Measurements from ENCODE around the gene RDH14. TPM values are rescaled to one million over a fixed set of nuclear protein-coding genes. Genes with fewer than 3 reads are reported as not detected.

RDH14 gene
- total RNA-seq, 4 donors from 2014 or later = 14.9 to 21.3 (median 18.3) TPM

DNA sequence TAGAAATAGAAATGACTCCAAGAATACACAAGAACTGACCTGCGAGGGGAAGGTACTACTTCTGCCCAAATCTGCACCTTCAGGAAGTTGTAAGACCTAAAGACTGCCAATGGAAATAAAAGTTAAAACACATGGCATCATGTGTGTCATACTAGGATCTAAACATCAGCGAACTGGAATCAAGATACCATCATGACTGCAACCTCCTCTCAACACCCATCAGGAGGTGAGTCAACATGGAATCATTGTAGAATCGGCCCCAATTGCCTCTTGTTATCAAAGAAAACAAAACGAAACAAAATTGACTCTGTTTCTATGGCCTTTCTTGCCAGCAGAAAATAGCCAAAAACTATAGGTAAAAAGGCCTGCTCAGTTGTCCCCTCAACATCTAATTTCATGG is 15.1 kb downstream of the RDH14 start:
- H3K36me3 ChIP-seq = no peaks in the 10 kb centered on the region
- H3K27me3 ChIP-seq = no peaks in the 10 kb centered on the region
- H3K4me1 ChIP-seq = no peaks in the 10 kb centered on the region
- H3K4me3 ChIP-seq = no peak overlapping the region
- no peak for DNase-seq
- TF ChIP-seq, protein P1, sequence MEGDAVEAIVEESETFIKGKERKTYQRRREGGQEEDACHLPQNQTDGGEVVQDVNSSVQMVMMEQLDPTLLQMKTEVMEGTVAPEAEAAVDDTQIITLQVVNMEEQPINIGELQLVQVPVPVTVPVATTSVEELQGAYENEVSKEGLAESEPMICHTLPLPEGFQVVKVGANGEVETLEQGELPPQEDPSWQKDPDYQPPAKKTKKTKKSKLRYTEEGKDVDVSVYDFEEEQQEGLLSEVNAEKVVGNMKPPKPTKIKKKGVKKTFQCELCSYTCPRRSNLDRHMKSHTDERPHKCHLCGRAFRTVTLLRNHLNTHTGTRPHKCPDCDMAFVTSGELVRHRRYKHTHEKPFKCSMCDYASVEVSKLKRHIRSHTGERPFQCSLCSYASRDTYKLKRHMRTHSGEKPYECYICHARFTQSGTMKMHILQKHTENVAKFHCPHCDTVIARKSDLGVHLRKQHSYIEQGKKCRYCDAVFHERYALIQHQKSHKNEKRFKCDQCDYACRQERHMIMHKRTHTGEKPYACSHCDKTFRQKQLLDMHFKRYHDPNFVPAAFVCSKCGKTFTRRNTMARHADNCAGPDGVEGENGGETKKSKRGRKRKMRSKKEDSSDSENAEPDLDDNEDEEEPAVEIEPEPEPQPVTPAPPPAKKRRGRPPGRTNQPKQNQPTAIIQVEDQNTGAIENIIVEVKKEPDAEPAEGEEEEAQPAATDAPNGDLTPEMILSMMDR (IDR thresholded peaks at IDR 0.05) = no peak
- TF ChIP-seq POLR2A (IDR thresholded peaks at IDR 0.05) = no peak
- H3K27ac ChIP-seq = no peak overlapping the region
- H3K9me3 ChIP-seq = no peaks in the 10 kb centered on the region

DNA sequence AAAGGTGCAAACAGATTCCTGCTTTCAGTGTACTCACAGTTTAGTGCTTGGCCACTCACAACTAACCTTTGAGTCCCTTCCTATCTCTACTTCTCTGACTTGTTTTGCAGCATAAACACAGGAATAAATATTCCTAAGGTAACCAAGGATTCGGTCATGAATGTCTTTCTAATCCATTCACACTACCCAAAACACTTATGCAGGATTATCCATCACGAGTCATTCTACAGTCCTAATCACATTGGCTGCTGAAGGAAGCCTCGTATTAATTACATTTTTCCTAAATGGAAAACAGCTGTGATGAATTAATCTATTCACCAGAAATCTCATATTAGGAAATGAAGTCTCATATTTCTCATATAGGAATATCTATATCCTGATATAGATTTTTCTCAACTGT is 16.3 kb downstream of the RDH14 start:
- no peaks in the 10 kb centered on the region for H3K4me1 ChIP-seq

DNA sequence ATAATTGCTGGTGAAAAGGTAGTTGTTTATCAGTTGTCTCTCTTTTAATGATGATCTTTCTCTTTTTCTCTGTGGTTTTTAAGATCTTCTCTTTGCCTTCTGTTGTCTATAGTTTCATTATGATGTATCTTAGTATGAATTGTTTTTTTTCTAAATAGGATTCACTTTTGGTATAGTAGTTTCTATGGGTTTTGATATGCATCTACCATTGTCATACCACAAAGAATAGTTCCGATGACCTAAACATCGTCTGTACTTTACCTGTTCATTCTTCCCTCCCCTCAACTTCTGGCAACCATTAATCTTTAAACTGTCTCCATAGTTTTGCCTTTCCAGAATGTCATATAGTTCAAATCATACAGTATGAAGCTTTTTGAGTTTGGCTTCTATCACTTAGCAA is 19.6 kb downstream of the RDH14 start:
- TF ChIP-seq POLR2A (IDR thresholded peaks at IDR 0.05) = no peak
- TF ChIP-seq, protein P1 (IDR thresholded peaks at IDR 0.05) = no peak
- no peaks in the 10 kb centered on the region for H3K4me1 ChIP-seq
- peaks cover 0 to 4% (median 0%) of the 10 kb centered on the region in 4 donors for H3K9me3 ChIP-seq
- no peak for DNase-seq
- no peak overlapping the region for H3K4me3 ChIP-seq
- no peaks in the 10 kb centered on the region for H3K36me3 ChIP-seq
- H3K27ac ChIP-seq = no peak overlapping the region
- H3K27me3 ChIP-seq = no peaks in the 10 kb centered on the region

More for the DNA sequence above, 16.3 kb downstream of the RDH14 start:
- H3K27ac ChIP-seq = no peak overlapping the region
- no peaks in the 10 kb centered on the region for H3K27me3 ChIP-seq
- peaks cover 0 to 4% (median 0%) of the 10 kb centered on the region in 4 donors for H3K9me3 ChIP-seq
- no peak overlapping the region for H3K4me3 ChIP-seq
- no peak for DNase-seq
- TF ChIP-seq, protein P1 (IDR thresholded peaks at IDR 0.05) = no peak
- TF ChIP-seq POLR2A (IDR thresholded peaks at IDR 0.05) = no peak
- no peaks in the 10 kb centered on the region for H3K36me3 ChIP-seq

DNA sequence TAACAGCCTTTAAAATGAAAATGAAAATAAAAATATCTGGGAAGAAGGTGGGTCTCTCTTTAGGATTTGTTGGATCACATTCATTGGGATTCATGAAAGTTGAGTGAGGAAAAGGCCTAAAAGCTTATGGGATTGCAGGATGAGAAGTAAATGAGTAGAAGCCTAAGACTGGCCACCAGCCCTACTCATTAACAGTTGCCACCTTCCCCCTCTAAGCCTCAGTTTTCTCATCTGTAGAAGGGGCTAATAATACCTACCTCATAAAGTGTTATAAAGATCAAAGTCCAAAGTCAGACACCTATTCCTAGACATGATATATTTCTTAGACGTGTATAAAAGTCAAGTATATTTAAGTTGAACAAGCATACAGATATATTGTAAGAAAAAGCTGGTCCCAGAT is 23.8 kb downstream of the RDH14 start:
- DNase-seq = no peak
- TF ChIP-seq, protein P1 (IDR thresholded peaks at IDR 0.05) = no peak
- no peak for TF ChIP-seq POLR2A (IDR thresholded peaks at IDR 0.05)
- H3K4me3 ChIP-seq = no peak overlapping the region

DNA sequence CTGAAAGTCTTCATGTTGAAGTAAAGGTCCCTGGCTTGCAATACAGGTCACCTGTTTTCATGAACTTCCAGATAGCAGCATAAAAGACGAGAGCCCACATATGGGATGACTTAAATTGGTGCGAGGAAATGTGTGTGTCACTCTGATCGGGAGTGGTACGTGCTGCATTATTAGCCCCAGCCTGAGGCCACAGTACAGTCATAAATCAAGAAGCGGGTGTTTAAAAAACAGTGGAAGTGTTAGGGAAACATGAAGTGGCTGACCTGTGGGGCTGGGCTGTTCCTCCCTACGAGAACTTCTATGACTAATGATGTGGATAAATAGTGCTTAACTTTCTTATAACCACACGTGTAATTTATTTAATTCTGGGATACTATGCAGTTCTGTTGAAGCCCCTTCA is 24.4 kb downstream of the RDH14 start:
- no peak overlapping the region for H3K27ac ChIP-seq
- H3K9me3 ChIP-seq = peaks cover 0 to 4% (median 0%) of the 10 kb centered on the region in 4 donors
- no peaks in the 10 kb centered on the region for H3K27me3 ChIP-seq
- no peak overlapping the region for H3K4me3 ChIP-seq
- H3K36me3 ChIP-seq = no peaks in the 10 kb centered on the region
- DNase-seq = no peak
- no peak for TF ChIP-seq POLR2A (IDR thresholded peaks at IDR 0.05)
- TF ChIP-seq, protein P1 (IDR thresholded peaks at IDR 0.05) = no peak
- H3K4me1 ChIP-seq = no peaks in the 10 kb centered on the region

More for the DNA sequence above, 23.8 kb downstream of the RDH14 start:
- Histone ChIP-seq H3K4me1 (no peaks in the 10 kb centered on the region), H3K36me3 (no peaks in the 10 kb centered on the region), H3K27me3 (no peaks in the 10 kb centered on the region), H3K9me3 (peaks cover 0 to 4% (median 0%) of the 10 kb centered on the region in 4 donors), H3K27ac (no peak overlapping the region)

DNA sequence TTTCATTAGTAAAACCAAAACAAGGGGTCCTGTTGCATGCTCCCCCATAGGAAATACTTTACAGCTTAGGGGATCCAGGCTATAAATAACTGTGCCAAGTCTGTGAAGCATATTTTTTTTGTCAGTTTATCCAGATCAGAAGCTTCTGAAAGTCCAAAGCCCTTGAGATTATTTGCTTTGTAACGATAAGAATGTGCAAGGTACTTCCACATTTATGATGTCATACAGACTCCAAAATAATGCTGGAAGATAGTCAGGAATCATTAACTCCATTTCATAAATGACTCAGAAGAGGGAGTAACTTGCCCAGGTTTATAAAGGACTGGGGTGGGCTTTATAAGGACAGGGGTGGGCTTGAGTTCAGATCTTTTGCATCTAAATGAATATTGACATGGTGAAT is 29.3 kb downstream of the RDH14 start:
- no peak for DNase-seq
- H3K4me3 ChIP-seq = no peak overlapping the region
- no peaks in the 10 kb centered on the region for H3K27me3 ChIP-seq
- no peaks in the 10 kb centered on the region for H3K36me3 ChIP-seq
- no peaks in the 10 kb centered on the region for H3K4me1 ChIP-seq
- H3K9me3 ChIP-seq = no peaks in the 10 kb centered on the region
- no peak for TF ChIP-seq POLR2A (IDR thresholded peaks at IDR 0.05)
- TF ChIP-seq, protein P1 (IDR thresholded peaks at IDR 0.05) = no peak
- H3K27ac ChIP-seq = no peak overlapping the region
